Measurements from ENCODE around the gene RAB40C. TPM values are rescaled to one million over a fixed set of nuclear protein-coding genes. Genes with fewer than 3 reads are reported as not detected.
A peak's percentile ranks its signal among the peaks of the same experiment; 100 is the strongest.

Gene RAB40C
- total and polyA plus RNA-seq, 9 of the 15 experiments (the other 6 are each of a cell fraction or from before 2014, with no cell fraction given) = 0.17 to 23.4 (median 8.7) TPM

- TF ChIP-seq ADNP (tag; IDR thresholded peaks at IDR 0.05) = no peak
- TF ChIP-seq YY1 (IDR thresholded peaks at IDR 0.05; ENCODE audit: borderline replicate concordance in 1 of 3, control insufficient read depth in 1 of 3, extremely low read depth in 1 of 3, insufficient read depth in 3 of 3, insufficient read length in 1 of 3, insufficient replicate concordance in 2 of 3, low read depth in 1 of 3, low read length in 2 of 3) = no peak
- TF ChIP-seq ARID2 (IDR thresholded peaks at IDR 0.05) = no peak
- no peak for TF ChIP-seq CHCHD3 (CRISPR knock-in tag; IDR thresholded peaks at IDR 0.05)
- TF ChIP-seq NFIX (CRISPR knock-in tag; IDR thresholded peaks at IDR 0.05; ENCODE audit: low read depth) = no peak
- no peak for TF ChIP-seq TBL1XR1 (IDR thresholded peaks at IDR 0.05; ENCODE audit: low read length in 2 of 2)
- no peak for TF ChIP-seq IRF1 (CRISPR knock-in tag; IDR thresholded peaks at IDR 0.05; ENCODE audit: borderline replicate concordance)
- peak; percentile 92; the same call in 1 of the 2 replicates for TF ChIP-seq TFAP4 (CRISPR knock-in tag; IDR thresholded peaks at IDR 0.05; ENCODE audit: borderline replicate concordance)
- no peak for TF ChIP-seq SRSF9 (IDR thresholded peaks at IDR 0.05; ENCODE audit: borderline replicate concordance, low read depth, low read length)
- TF ChIP-seq ATF4 (CRISPR knock-in tag; IDR thresholded peaks at IDR 0.05) = peak; percentile 37; the same call in 1 of the 2 replicates
- no peak for TF ChIP-seq FOXM1 (IDR thresholded peaks at IDR 0.05; ENCODE audit: low read depth)
- TF ChIP-seq FOXM1 (CRISPR knock-in tag; IDR thresholded peaks at IDR 0.05; ENCODE audit: low read depth) = no peak
- TF ChIP-seq NRF1 (conservative IDR thresholded peaks at IDR 0.05 in 1 of 2, IDR thresholded peaks at IDR 0.05 in 1 of 2) = peak; percentile 36 to 43; a peak in 3 of 4 replicates
- no peak for TF ChIP-seq FOXP4 (CRISPR knock-in tag; IDR thresholded peaks at IDR 0.05; ENCODE audit: borderline replicate concordance)
- TF ChIP-seq ZZZ3 (IDR thresholded peaks at IDR 0.05) = no peak
- no peak for TF ChIP-seq MCM3 (IDR thresholded peaks at IDR 0.05)
Measured at GRCh38 chr16:566475-567372, 23.1 kb upstream of the RAB40C start, which contains the start of gene NHLRC4 (continued).
